ENCODE data around the gene SH2D6.

Gene SH2D6

DNA sequence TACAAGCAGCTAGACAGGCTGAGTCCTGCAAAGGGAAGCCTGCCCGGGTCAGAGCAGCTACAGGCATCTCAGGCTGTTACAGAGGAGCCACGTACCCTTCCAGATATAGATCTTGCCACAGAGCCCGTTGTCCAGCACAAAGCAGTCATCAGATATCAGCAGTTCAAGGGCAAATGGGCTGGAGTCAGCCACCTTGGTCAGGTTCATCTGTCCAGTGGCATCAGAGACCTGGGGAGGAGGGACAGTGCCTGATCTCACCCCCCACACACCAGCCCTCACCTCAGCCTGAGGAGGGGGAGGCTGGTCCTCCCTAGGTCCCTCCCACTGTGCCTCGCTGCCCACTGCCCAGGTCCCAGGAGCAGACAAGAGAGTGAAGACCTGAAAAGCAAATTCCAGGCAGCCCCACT is 20.6 kb upstream of the SH2D6 start:
- in situ Hi-C loops (cut with HindIII; ENCODE audit: low sequenced_read_pairs) = no loop called here

DNA sequence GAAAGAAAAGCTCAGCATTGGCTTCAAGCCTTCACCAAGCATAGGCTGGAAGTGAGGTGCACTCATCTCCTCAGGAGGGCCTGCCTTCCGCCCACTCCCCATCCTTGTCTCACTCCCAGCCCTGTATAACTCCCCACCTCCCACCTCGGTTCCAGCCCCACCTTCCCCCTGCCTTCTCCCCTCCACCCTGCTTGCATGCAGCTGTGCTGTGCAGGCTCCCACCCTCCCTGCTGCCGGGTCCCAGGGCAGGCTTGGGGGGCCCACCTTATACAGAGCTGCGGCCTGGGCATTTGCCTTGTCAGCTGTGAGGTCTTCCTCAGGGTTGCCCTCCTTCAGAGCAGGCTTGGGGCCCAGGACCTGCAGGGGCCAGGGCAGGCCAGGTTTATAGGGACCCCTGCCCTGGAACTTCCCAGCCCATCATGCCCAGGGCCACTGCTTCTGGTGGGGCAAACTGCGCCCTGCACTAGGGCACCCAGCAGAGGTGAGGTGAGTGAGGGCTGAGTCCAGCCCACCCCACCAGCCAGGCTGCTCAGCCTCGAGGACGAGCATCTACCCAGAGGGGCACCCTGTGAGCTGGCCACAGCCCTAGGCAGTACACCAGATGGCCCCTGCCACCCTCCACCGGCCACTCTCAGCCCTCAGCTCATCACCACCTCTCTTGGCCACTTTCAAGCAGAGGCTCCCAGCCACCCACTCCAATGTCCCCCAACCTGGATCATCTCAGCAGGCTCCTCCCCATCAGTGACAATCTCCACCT is 19.9 kb upstream of the SH2D6 start:
- in situ Hi-C loops (cut with HindIII; ENCODE audit: low sequenced_read_pairs) = no loop called here

DNA sequence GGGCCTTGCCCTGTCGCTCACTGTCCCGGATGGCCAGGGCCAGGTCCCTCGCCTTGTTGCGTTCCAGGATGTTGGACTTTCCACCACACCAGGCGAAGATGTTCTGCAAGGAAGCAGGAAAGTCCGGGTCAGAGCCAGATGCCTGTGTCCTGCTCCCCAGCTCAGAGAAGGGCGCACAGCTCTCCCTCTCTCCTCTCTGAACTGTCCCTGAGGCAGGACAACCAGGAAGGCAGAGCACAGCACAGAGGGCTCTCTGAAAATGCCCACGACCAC is 19.4 kb upstream of the SH2D6 start:
- in situ Hi-C loops (cut with HindIII; ENCODE audit: low sequenced_read_pairs) = no loop called here

DNA sequence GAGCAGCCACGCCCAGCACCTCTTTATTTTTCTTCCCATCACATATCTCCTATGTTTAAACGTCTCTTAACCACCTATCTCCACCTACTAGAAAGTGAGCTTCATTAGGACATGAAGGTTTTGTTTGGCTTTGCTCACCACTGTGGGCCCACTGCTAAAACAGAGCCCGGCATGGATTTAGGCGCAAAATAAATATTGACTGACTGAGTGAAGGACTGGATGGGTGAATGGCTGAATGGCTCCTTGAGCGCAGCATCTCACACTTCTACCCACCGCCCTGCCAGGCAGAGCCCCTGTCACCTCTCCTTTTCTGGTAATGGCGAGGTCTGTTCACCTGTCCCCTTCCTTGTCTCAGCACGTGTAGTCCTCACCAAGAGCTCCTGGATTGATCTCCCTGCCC is 18.5 kb upstream of the SH2D6 start:
- in situ Hi-C loops (cut with HindIII; ENCODE audit: low sequenced_read_pairs) = loop anchor here (25.0 kb wide), 1 partner anchor 137 kb away; the partner anchor contains the start of gene MAT2A

DNA sequence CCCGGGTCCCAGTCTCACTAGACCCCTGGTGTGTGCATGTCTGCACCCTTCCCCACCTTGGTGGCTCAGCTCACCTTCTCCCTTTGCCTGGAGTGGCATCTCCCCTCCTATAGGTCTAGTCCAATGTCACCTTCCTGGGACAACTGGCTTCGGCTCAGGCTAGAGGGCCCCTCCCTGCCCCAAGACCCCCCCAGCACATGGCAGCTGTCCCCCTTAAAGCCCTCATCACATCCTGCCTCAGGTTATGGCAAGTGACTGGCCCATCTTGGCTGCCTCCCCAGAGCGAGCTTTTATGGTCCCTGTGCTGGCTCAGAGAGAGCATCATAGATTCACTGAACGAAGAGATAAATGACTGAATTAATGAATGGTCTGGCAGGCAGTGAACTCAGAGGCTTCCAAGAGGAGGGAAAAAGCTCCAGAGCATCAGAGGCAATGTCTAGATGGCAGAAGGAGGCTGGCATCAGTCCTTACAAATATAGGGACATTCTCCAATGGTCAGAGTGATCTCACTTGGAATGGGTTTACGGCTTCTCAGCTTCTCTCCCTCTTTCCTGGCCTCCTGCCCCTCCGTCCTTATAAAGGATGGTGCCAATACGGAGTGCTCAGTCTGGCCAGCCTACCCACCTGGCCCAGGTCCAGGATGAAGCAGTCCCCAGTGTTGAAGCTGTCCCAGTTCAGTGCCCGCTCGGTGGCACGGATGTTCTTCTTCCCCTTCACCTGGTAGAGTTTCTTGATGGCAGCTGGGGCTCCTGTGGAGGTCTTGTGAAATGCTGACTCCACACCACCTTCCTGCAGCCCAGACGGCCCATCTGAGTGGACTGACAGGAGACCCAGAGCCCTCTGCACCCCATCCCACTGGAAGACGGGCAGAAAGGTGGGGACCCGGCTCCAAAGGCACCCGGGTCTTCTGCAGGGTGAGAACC is 17.7 kb upstream of the SH2D6 start:
- in situ Hi-C loops (cut with HindIII; ENCODE audit: low sequenced_read_pairs) = loop anchor here (25.0 kb wide), 1 partner anchor 136 kb away; the partner anchor contains the start of gene MAT2A

DNA sequence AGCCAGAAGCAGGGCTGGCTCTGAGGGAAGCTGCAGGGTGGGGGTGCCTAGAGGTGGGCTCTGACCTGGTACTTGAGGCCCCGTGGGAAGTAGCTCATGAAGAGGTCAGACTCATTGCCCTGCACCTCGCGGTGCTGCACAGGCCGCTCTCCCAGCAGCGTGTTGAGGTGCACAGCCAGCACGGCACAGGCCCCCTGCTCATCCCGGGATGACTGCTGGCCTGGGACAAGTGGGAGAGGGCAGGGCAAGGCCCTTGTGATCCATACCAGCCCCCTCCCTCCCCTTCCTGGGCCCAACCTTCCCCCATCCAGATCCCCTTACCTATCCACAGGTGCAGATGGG is 17.1 kb upstream of the SH2D6 start:
- in situ Hi-C loops (cut with HindIII; ENCODE audit: low sequenced_read_pairs) = loop anchor here (25.0 kb wide), 1 partner anchor 136 kb away; the partner anchor contains the start of gene MAT2A

DNA sequence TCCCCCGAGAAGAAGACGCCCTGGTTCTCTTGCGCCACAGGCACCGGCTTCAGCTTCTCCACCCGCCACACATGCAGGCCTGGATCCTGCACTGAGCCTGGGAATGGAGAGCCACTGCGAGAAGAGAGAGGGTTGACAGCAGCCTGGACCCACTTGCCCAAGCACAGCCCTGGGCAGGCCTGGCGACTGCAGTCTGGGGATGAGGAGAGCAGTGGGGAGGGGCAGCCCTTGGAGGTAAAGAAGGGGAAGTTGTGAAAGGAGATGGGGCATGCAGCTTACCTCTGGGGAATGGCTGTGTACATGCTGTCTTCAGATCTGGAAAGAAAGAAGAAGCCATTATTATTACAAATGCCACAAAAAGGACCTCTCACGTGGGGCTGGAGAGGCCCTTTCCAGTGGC is 16.7 kb upstream of the SH2D6 start:
- in situ Hi-C loops (cut with HindIII; ENCODE audit: low sequenced_read_pairs) = loop anchor here (25.0 kb wide), 1 partner anchor 135 kb away; the partner anchor contains the start of gene MAT2A

DNA sequence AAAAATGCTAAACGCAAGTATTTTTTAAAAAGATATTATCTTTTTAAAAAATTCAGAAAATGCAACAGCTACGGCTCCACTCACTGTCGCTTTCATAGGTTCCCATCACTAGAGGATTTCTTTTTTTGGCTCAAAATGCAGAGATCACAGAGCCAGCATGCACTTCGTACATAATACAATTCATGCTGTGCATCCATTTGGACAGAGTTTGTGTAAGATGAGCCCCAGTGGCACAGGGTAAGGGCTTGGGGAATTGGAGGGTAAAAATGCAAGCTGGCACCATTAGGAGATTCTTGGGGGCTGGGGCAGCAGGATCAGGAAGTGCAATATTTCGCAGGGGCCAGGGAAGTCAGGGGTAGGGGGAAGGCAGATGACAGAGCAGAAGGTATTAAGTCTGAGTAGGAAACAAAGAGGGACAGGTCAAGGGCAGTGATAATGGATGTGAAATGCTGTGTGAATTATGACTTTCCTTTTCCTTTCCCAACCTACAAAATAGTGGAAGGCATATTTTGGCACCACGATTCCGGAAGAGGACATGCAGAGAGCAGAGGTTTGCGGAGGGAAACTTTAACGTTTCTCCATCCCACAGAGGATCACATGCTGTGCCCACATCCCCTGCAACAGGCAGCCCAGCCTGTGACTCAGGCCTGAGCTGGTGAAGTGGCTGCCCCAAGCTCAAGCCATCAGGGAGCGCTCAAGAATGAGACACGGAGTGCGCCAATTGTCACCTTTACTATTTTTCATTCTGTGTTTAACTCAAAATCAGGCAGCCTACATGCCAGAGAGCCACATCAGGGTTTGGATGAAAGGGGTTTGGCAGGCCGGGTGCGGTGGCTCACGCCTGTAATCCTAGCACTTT is 13.1 kb upstream of the SH2D6 start:
- in situ Hi-C loops (cut with HindIII; ENCODE audit: low sequenced_read_pairs) = loop anchor here (25.0 kb wide), 1 partner anchor 132 kb away; the partner anchor contains the start of gene MAT2A

DNA sequence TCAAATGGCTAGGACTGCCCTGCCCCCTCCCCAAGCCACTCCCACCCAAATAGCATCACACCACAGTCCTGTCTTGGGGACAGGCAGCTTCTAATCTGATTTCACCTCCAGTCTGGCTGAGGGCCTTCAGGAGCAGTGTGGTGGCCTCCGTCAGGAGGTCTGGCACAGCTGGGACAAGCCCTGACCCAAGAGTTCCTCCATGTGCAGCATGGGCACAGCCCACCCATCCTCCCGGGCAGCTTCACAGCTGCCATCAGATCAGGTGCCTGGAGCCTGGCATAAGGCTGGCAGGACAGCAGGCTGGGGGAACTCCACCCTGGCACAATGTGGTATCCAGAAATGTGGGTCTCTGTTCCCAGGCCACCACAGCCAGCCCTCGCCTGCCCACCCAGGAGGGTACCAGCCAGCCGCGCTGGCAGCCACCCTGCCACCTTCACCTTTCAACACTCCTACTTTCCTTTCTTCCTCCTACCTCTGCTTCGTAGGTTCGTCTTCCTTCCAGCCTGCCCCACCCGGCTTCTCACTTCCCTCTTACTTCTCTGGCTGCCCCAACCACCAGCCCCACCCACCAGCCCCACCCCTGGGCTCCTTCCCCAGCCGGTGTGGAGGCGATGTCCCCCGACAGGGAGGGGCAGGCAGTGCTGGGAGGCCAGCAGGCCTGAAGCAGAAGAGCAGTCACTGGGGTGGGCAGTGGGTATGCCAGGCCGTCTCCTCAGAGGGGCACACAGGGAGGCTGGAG is 8.5 kb upstream of the SH2D6 start, which contains the start of gene CAPG:
TSS of gene CAPG (minus strand) at position 522 of the 739 bp plus-strand sequence. CDS start 8,221 bp downstream, outside the sequence.
- in situ Hi-C loops (cut with HindIII; ENCODE audit: low sequenced_read_pairs) = loop anchor here (5.0 to 25.0 kb wide), 2 partner anchors 62 to 127 kb away; partner anchors contain the start of gene MAT2A

DNA sequence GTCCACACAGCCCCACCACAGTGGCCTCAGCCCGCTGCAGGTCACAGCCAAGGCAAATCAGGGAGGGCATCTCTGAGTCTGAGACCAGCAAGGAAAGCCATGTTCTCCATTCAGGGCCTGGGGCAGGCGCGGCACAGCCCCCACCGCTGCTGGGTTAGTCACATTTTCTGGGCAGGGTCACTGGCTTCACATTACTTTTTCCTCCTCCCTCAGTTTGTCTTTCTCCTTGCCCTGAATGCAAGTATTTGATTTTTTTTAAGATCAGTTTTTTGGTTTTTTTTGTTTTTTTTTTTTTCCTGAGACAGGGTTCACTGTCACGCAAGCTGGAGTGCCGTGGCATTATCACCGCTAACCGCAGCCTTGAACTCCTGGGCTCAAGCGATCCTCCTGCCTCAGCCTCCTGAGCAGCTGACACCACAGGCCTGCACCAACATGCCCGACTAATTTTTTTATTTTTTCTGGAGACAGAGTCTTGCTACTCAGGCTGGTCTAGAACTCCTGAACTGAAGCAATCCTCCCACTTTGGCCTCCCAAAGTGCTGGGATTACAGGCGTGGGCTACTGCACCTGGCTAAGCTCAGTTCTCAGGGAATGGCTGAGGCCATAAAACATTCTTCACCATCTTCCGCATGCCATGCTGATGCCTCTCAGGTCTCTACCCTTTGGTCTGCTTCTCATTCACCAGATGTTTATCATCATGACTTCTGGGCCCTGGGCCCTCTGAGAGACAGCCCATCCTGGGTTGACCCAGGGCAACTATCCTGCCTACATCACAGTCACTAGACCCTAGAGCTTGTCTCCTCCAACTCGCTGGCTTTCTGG is 7.7 kb upstream of the SH2D6 start:
- in situ Hi-C loops (cut with HindIII; ENCODE audit: low sequenced_read_pairs) = loop anchor here (5.0 to 25.0 kb wide), 2 partner anchors 62 to 127 kb away; partner anchors contain the start of gene MAT2A

DNA sequence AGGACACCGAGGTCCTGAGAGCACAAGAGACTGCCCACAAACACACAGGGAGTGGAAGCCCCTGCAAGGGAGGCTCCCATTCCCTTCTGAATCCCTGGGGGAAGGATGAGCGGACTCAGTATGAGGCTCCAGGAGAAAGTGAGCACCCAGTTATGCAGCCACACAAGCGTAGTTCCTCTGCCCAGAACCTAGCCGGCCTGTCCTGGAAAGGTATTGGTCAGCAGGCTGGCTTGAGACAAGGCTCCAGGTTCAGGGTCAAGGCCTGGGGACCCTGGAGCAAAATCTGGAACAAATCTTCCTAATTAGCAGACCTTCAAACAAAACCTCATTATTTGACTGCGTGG is 7.1 kb upstream of the SH2D6 start:
- in situ Hi-C loops (cut with HindIII; ENCODE audit: low sequenced_read_pairs) = loop anchor here (5.0 to 25.0 kb wide), 2 partner anchors 61 to 126 kb away; partner anchors contain the start of gene MAT2A

DNA sequence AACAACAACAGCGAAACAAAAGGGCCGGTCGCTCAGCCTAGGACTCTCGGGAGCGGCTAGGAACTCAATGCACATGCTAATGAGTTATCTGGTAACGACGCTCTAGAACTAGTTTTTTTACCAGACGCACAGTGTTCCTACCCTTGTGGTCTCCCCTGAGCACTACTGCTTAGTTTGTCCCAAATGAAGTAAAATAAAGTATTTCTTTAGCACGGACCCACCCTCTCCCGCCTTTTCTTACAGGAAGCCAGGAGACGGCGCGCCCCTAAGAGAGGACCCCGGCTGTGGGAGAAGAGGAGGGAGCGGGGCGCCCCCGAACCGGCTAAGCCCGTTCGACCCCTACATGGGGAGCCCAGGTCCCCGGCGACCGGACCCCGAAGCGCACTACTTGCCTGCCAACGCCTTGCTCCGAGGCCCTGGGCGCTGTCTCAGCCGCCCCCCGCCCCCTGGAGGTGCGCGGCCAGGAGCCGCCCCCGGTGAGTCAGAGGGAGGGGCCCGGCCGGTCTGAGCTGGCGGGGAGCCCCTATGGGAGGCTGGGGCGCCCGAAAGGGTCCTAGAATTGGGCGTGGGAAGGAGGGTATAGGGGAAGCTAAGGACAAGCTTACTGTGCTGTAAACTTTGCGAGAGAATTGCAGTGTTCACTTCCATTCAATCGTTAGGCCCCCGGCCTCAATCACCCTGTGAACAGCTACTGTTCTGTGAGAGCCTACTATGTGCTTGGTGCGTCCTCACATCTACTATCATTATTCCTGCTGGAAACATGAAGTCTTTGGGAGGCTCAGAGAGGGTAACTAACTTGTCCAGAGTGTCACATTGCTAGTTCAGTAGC is 4.7 kb upstream of the SH2D6 start:
- in situ Hi-C loops (cut with HindIII; ENCODE audit: low sequenced_read_pairs) = loop anchor here (5.0 to 25.0 kb wide), 2 partner anchors 58 to 123 kb away; partner anchors contain the start of gene MAT2A

DNA sequence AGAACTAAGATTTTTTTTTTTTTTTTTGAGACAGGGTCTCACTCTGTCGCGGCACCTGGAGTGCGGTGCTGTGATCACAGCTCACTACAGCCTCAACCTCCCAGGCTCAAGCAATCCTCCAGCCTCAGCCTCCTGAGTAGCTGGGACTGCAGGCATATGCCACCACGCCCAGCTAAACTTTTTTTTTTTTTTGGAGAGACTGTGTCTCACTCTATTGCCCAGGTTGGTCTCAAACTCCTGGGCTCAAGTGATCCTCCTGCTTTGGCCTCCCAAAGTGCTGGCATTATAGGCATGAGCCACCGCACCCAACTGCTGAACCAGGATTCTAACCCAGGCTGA is 4.1 kb upstream of the SH2D6 start:
- in situ Hi-C loops (cut with HindIII; ENCODE audit: low sequenced_read_pairs) = loop anchor here (5.0 to 25.0 kb wide), 2 partner anchors 58 to 123 kb away; partner anchors contain the start of gene MAT2A

DNA sequence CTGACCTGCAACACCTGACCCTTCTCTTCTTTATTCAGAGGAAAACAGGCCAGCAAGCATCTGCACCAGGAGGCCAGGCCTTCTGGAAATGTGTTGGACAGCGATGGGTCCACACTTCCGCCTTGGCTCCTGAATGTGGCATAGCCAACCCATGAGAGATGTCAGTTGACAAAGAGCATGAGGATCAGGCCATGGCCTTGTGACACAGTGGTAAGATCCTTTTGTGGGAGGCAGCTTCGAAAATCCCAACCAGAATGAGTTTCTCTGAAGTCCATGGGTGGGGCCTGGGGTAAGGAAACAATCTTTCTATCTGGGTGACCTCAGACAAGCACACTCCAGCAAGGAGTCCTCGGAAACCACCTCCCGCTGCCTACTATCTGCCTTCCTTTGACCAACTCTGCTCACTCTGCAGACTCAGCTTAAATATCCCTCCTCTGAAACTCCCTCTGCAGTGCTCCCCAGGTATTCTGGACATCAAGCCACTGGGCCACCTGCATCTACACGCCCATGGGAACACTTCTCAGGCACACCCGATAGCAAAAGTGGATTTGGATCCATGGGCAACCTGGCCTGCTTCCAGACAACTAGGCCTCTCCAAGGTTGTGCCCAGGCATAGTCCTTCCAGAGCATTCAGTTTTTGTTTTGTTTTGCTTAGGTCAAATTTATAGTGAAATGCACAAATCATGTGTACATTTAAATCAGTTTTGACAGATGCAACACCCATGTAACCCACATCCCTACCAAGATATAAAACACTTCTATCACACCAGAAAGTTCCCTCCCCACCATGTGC is 3.6 kb upstream of the SH2D6 start:
- in situ Hi-C loops (cut with HindIII; ENCODE audit: low sequenced_read_pairs) = loop anchor here (5.0 to 25.0 kb wide), 2 partner anchors 57 to 122 kb away; partner anchors contain the start of gene MAT2A

DNA sequence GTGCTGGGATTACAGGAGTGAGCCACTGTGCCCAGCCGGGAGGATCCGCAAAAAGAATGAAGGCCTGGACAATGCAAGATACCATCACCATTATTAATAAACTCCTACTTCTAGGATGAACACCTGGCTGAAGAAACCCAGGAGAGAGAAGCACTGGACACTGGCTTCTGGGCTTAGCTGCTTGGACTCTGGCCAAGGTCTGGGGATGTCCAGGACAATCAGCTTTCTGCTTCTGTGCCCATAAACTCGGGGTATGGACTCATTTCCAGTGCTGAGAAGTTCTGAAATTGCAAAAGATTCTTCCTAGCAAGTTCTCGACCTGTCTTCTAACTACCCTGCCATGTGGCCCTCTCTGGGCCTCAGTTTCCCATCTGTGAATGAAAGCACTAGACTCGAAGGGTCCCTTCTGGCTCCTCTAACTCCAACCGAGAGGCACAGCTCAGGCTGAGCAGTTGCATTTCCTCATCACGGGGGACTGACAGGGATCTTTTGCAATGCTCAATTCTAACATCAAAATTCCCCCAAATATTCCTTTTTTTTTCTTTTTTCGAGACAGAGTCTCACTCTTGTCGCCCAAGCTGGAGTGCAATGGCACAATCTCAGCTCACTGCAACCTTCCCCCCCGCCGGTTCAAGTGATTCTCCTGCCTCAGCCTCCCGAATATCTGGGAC is 2.4 kb upstream of the SH2D6 start:
- in situ Hi-C loops (cut with HindIII; ENCODE audit: low sequenced_read_pairs) = loop anchor here (25.0 kb wide), 1 partner anchor 121 kb away; the partner anchor contains the start of gene MAT2A

DNA sequence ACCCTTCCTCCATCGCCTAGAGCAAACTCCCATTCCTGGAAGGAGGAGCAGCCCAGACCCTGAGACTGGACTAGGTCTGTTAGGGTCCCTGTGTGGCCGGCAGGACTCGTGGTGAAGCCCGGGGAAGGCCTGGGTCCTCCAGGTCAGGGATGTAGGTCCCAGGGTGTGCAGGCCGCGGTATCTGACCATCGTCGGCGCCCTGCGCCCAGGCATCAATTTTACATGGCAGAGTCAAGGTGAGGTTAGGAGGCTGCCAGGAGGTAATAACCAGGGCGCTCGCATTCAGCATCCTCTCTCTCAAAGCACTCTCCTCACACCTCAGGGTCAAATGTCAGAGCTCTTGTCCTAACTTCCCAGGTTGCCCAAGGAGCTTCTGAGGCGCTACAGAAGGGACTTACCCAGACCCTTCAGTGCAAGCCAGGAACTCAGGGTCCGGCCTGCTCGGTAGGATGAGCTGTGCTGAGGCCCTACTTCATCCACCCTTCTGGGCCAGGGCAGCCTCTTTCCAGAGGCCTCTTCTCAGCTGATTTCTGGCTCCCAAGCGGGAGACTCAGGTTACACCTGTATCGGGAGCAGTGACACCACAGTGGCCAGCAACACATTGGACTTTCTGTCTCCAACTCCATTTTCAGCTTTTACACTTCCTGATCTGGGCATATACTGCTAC is 628 bp downstream of the SH2D6 start:
- in situ Hi-C loops (cut with HindIII; ENCODE audit: low sequenced_read_pairs) = loop anchor here (25.0 kb wide), 1 partner anchor 118 kb away; the partner anchor contains the start of gene MAT2A
